CD4-positive, alpha-beta T cell treated with Interleukin-10 for 1 hour (primary cell): ENCODE data around the gene EEF1AKMT1.
"Not testable (repeated sequence)": the region's sequence is repeated elsewhere in the genome, so short reads cannot be mapped to it uniquely, and the experiment has no call there.

Source experiments
- DNase-seq: peaks from one replicate; pipeline ENCODE4 v3.0.0-alpha.2; 2020

EEF1AKMT1 gene

DNA sequence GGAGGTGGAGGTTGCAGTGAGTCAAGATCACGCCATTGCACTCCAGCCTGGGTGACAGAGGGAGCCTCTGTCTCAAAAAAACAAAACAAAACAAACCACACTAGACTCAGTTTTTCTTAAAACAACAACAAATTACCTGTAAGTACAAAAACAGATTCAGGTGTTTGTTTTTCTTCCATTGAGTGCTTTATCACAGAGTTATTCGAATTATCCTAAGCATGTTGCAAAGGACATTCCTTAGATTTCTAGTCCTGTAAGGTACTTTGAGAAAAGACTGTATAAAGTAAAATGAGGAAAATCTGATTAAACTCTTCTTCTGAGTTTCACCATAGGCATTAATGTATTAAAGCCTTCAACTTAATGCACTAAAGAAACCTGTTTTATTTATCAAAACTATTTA is 2.2 kb upstream of the EEF1AKMT1 start:
- DNase-seq, result no peak

GRCh38 chr13:20774746-20775145 is 985 bp upstream of the EEF1AKMT1 start:
- no peak for DNase-seq

- DNase-seq, result no peak
Measured at GRCh38 chr13:20772401-20773131, 1.2 kb downstream of the EEF1AKMT1 start.

GRCh38 chr13:20769834-20770233 is 3.9 kb downstream of the EEF1AKMT1 start:
- DNase-seq, result no peak

DNA sequence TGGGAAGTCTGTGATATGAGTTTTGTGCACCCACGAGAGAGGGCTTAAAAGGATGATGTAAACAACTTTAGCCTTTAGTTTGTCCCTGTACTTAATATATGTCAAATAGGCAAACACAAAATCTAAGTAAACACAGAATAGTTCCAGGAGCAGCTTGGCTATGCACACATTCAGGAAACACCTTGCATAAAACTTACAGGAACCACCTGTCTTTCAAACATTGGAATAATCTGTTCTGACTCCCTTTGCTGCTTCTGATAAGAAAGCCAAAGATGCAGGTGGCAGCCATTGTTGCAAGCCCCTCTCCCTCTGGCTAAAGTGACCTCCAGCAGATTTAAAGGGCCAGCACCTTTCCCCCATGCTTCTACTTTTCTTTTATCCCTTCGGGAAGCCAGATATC is 4.7 kb downstream of the EEF1AKMT1 start:
- DNase-seq, result no peak

DNA sequence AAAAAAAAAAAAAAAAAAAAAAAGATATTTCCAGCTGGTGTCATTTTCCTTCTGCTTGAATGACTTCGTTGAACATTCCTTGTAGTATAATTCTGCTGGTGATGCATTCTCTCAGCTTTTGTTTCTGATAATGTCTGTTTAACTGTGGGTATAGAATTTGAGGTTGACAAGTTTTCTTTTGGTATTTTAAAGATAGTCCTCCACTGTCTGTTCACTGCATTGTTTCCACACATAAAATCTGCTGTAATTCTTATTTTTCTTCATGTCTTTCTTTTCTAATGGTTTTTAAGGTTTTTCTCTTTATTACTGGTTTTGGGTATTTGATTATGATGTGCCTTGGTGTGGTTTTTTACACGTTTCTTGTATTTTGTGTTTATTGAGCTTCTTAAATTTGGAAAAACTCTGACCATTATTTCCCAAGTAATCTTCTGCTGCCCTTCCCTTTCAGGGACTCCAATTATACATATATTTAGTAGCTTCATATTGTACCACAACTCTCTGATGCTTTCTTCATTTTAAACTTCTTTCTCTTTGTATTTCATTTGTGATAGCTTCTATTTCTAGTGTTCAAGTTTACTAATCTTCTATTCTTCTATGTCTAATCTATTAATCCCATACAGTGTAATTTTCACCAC is 6.3 kb downstream of the EEF1AKMT1 start:
- DNase-seq, result no peak

- DNase-seq, result no peak
Measured at GRCh38 chr13:20760872-20761271, 12.9 kb downstream of the EEF1AKMT1 start.

DNA sequence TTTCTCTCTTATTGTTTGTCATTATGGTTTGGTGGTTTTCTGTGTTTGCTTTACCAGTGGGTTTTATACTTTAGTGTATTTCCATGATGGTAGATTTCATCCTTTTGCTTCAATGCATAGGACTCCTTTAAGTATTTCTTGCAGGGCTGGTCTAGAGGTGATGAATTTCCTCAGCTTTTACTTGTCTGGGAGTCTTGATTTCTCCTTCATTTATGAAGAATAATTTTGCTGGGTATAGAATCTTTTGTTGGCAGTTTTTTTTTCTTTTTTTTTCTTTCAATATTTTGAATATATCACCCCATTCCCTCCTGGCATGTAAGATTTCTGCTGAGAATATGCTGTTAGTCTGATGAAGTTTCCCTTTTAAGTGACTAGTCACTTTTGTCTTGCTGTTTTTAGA is 19.8 kb downstream of the EEF1AKMT1 start:
- DNase-seq, result no peak

- no peak for DNase-seq
Measured at GRCh38 chr13:20749377-20749776, 24.4 kb downstream of the EEF1AKMT1 start.

GRCh38 chr13:20743830-20744404 is 29.8 kb downstream of the EEF1AKMT1 start:
- DNase-seq, result not testable (repeated sequence)

GRCh38 chr13:20740021-20740420 is 33.7 kb downstream of the EEF1AKMT1 start:
- DNase-seq, result no peak

- no peak for DNase-seq
Measured at GRCh38 chr13:20738616-20739015, 35.1 kb downstream of the EEF1AKMT1 start.

- no peak for DNase-seq
Measured at GRCh38 chr13:20729633-20730585, 43.9 kb downstream of the EEF1AKMT1 start.

- no peak for DNase-seq
Measured at GRCh38 chr13:20728579-20729311, 45.0 kb downstream of the EEF1AKMT1 start.

GRCh38 chr13:20727856-20728255 is 45.9 kb downstream of the EEF1AKMT1 start:
- DNase-seq, result no peak

DNA sequence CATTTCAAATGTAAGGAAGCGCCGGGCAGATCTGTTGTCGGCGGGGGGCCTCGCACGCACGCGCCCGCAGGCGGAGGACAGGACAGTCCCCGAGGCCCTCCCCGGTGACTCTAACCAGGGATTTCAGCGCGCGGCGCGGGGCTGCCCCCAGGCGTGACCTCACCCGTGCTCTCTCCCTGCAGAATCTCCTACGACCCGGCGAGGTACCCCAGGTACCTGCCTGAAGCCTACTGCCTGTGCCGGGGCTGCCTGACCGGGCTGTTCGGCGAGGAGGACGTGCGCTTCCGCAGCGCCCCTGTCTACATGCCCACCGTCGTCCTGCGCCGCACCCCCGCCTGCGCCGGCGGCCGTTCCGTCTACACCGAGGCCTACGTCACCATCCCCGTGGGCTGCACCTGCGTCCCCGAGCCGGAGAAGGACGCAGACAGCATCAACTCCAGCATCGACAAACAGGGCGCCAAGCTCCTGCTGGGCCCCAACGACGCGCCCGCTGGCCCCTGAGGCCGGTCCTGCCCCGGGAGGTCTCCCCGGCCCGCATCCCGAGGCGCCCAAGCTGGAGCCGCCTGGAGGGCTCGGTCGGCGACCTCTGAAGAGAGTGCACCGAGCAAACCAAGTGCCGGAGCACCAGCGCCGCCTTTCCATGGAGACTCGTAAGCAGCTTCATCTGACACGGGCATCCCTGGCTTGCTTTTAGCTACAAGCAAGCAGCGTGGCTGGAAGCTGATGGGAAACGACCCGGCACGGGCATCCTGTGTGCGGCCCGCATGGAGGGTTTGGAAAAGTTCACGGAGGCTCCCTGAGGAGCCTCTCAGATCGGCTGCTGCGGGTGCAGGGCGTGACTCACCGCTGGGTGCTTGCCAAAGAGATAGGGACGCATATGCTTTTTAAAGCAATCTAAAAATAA is 52.1 kb downstream of the EEF1AKMT1 start:
- DNase-seq, result no peak

GRCh38 chr13:20721058-20721453 is 52.7 kb downstream of the EEF1AKMT1 start:
- no peak for DNase-seq

GRCh38 chr13:20720499-20720898 is 53.3 kb downstream of the EEF1AKMT1 start:
- no peak for DNase-seq

GRCh38 chr13:20719783-20720182 is 54.0 kb downstream of the EEF1AKMT1 start:
- no peak for DNase-seq

- no peak for DNase-seq
Measured at GRCh38 chr13:20718958-20719566, 54.7 kb downstream of the EEF1AKMT1 start.
